ENCODE data around the gene NECAB3. TPM values are rescaled to one million over a fixed set of nuclear protein-coding genes. Genes with fewer than 3 reads are reported as not detected.

Gene NECAB3
- total RNA-seq, 1 experiment from 2014 or later = 63.1 TPM

- no peak for DNase-seq (ENCODE audit: low read depth, low spot score)
- in situ Hi-C loops (cut with HindIII; ENCODE audit: low pct_unique_long_range_greater_than_20kb, low sequenced_read_pairs) = no loop called here
Measured at GRCh38 chr20:33611106-33611505, 63.1 kb downstream of the NECAB3 start.

- DNase-seq (ENCODE audit: low read depth, low spot score) = no peak
- in situ Hi-C loops (cut with HindIII; ENCODE audit: low pct_unique_long_range_greater_than_20kb, low sequenced_read_pairs) = no loop called here
Measured at GRCh38 chr20:33609504-33609903, 64.7 kb downstream of the NECAB3 start.

Other genes with a start within 250 kb of the NECAB3 start
- 34.4 and 35.5 TPM in 2 replicates for gene SNTA1, start 230.7 kb downstream of the NECAB3 start, total RNA-seq (2014; rRNA removed; shearing (Covaris generic))
- gene CBFA2T2, start 184.3 kb downstream of the NECAB3 start, total RNA-seq (2014; rRNA removed; shearing (Covaris generic)) = 6.0 and 6.3 TPM in 2 replicates
- not detected in 2 replicates for gene C20orf144, start 12.1 kb downstream of the NECAB3 start, total RNA-seq (2014; rRNA removed; shearing (Covaris generic))
- gene ACTL10, start 7.5 kb downstream of the NECAB3 start, total RNA-seq (2014; rRNA removed; shearing (Covaris generic)) = not detected in 2 replicates
- 16.7 and 18.9 TPM in 2 replicates for gene E2F1, start 12.0 kb upstream of the NECAB3 start, total RNA-seq (2014; rRNA removed; shearing (Covaris generic))
- 10.0 and 11.5 TPM in 2 replicates for gene PXMP4, start 45.9 kb upstream of the NECAB3 start, total RNA-seq (2014; rRNA removed; shearing (Covaris generic))
- 1.6 and 1.7 TPM in 2 replicates for gene ZNF341, start 57.6 kb upstream of the NECAB3 start, total RNA-seq (2014; rRNA removed; shearing (Covaris generic))
- gene CHMP4B, start 136.9 kb upstream of the NECAB3 start, total RNA-seq (2014; rRNA removed; shearing (Covaris generic)) = 28.4 and 34.3 TPM in 2 replicates

Data from SK-MEL-5 (cell line).